PFSK-1 (cell line): ENCODE measurements around the gene TUT1.
A peak's percentile ranks its signal among the peaks of the same experiment; 100 is the strongest.

ENCODE experiments used
- FOXP2 ChIP-seq: optimal IDR thresholded peaks from 2 replicates; pipeline ENCODE3; 2011; ENCODE audit warnings: borderline replicate concordance, control low read depth, inconsistent platforms; ENCODE audit not compliant: insufficient read depth; ENCODE audit errors: extremely low read length, extremely low read depth
- POLR2AphosphoS5 ChIP-seq: IDR thresholded peaks from 2 replicates; pipeline ENCODE4 v1.6.1; 2012; ENCODE audit warnings: low read depth, mild to moderate bottlenecking, control low read depth, low read length, moderate library complexity
- REST ChIP-seq, 2 experiments: IDR thresholded peaks; 2 replicates each; pipeline versions ENCODE4 v1.6.1 to v1.8.0; 2011 to 2012; ENCODE audit warnings: low read depth in 2 of 2, low read length in 2 of 2, control low read depth in 1 of 2, inconsistent platforms in 1 of 2, mild to moderate bottlenecking in 1 of 2, moderate library complexity in 1 of 2; ENCODE audit not compliant: insufficient read depth in 1 of 2
- SIN3A ChIP-seq: IDR thresholded peaks from 2 replicates; pipeline ENCODE4 v1.6.1; 2012; ENCODE audit warnings: mild to moderate bottlenecking, low read length, moderate library complexity, borderline replicate concordance; ENCODE audit not compliant: insufficient read depth
- TAF1 ChIP-seq: IDR thresholded peaks from 2 replicates; pipeline ENCODE4 v1.6.1; 2012; ENCODE audit warnings: low read length, control low read depth, borderline replicate concordance; ENCODE audit not compliant: insufficient read depth

The TUT1 gene

DNA sequence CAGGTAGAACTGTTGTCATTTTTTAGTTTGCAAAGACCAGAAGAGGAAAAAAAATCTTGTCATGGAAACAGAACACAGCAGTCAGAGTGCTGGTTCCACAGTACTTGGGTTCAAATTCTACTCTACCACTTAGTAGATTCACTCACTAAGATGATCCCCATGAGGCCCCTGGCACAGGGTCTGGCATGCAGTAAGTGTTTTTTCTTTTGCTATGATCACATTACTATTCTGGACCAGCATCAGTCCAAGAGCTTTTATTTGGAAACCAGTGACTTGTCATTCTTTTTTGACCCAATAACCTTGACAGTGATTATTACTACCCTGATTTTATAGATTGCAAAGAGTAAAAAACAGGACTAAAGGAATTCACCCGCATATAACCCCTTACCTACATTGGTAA is 21.7 kb downstream of the TUT1 start:
- TF ChIP-seq FOXP2 (no peak), SIN3A (no peak), TAF1 (no peak), POLR2AphosphoS5 (no peak), REST (IDR thresholded peaks at IDR 0.05; ENCODE audit: insufficient read depth in 1 of 2, low read depth in 2 of 2, low read length in 2 of 2) (no peak)

- no peak for TF ChIP-seq REST (IDR thresholded peaks at IDR 0.05; ENCODE audit: insufficient read depth in 1 of 2, low read depth in 2 of 2, low read length in 2 of 2)
- TF ChIP-seq TAF1, result no peak
These were observed 24.2 kb downstream of the TUT1 start for GRCh38 chr11:62567018-62567633.

DNA sequence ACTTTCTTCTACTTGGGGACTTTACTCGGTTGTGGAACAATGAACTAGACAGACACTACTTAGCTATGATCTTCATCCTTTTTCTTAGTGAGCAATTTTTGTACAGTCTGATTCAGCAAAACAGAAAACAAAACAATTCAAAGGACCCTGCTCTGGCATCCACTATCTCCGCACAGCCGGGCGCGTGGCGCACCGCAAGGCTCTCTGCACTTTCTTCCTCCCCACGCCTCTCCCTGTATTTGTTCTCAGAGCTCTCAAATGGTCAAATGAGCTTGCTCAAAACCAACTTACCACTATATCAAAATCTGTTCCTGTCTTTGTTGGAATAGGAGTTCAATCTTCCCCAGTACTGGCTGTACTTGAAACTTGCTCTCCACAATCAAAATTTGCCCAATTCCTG is 25.1 kb downstream of the TUT1 start:
- TF ChIP-seq REST (IDR thresholded peaks at IDR 0.05; ENCODE audit: insufficient read depth in 1 of 2, low read depth in 2 of 2, low read length in 2 of 2) (no peak), POLR2AphosphoS5 (0 out of 2 replicates have a peak, but pooled peaks have one; percentile 9)

- TF ChIP-seq FOXP2, result no peak
These were observed 26.1 kb downstream of the TUT1 start for GRCh38 chr11:62565100-62565802.

DNA sequence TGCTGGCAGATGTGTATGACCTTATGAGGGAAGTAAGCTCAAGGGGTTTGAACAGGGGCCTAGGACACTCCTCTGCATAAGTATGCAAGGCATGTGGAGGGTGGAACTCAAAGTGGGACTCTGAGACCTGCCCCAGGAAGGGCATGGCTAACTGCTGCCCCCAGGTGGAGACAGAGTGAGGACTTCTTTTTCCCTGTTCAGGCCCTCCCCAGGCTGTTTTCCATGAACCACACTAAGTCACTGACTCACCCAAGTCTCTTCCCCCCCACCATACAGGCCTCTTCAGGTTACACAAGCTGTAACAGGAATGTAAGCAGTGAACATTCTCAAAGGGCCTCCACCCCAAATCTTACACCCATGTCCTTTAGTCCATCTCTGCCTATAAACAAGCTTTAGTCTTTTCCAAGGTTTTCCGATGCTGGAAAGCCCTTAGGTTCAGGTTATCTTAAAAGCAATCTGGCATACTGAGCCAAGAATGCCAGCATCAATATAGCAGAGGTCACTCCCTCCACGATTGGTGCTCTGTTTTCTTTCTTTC is 30.7 kb downstream of the TUT1 start:
- TF ChIP-seq FOXP2, result no peak
- TF ChIP-seq TAF1, result no peak
- no peak for TF ChIP-seq SIN3A
- no peak for TF ChIP-seq REST (IDR thresholded peaks at IDR 0.05; ENCODE audit: insufficient read depth in 1 of 2, low read depth in 2 of 2, low read length in 2 of 2)
- TF ChIP-seq POLR2AphosphoS5, result no peak; the same call in 1 of the 2 replicates
